ENCODE measurements around the gene PI4KB. TPM values are rescaled to one million over a fixed set of nuclear protein-coding genes. Genes with fewer than 3 reads are reported as not detected.
"Not testable (repeated sequence)": the region's sequence is repeated elsewhere in the genome, so short reads cannot be mapped to it uniquely, and the experiment has no call there.

Gene PI4KB
- total RNA-seq, 1 donor from 2014 or later = 34.7 TPM

- not testable (repeated sequence) for ATAC-seq
Observed at GRCh38 chr1:151275341-151275740, 51.9 kb downstream of the PI4KB start.

- ATAC-seq = no peak
Observed at GRCh38 chr1:151273924-151274466, 53.2 kb downstream of the PI4KB start.

GRCh38 chr1:151267760-151268159 lies 59.5 kb downstream of the PI4KB start:
- peak; percentile 96 for ATAC-seq

GRCh38 chr1:151266821-151267220 lies 60.4 kb downstream of the PI4KB start:
- ATAC-seq = no peak

- ATAC-seq = no peak
Observed at GRCh38 chr1:151266315-151266714, 60.9 kb downstream of the PI4KB start.

- ATAC-seq = no peak
Observed at GRCh38 chr1:151265446-151266236, 61.6 kb downstream of the PI4KB start.

GRCh38 chr1:151259351-151259750 lies 67.9 kb downstream of the PI4KB start:
- ATAC-seq = no peak

GRCh38 chr1:151255381-151255780 lies 71.8 kb downstream of the PI4KB start:
- ATAC-seq = no peak

GRCh38 chr1:151254217-151255213 lies 72.7 kb downstream of the PI4KB start, which contains the start of gene PSMD4:
Gene PSMD4, plus strand, starts transcription at chr1:151254734. Its CDS starts 49 bp downstream, at chr1:151254783.
- ATAC-seq = peak; percentile 96

- peak; percentile 58 for ATAC-seq
Observed at GRCh38 chr1:151251656-151252470, 75.4 kb downstream of the PI4KB start.

GRCh38 chr1:151246786-151247185 lies 80.4 kb downstream of the PI4KB start:
- no peak for ATAC-seq

GRCh38 chr1:151243683-151244216 lies 83.5 kb downstream of the PI4KB start:
- no peak for ATAC-seq

GRCh38 chr1:151242442-151242841 lies 84.8 kb downstream of the PI4KB start:
- ATAC-seq = no peak

Other genes with a start within 250 kb of the PI4KB start
- 0.88 TPM for gene SEMA6C, start 180.8 kb downstream of the PI4KB start, total RNA-seq
- not detected for gene TNFAIP8L2, start 170.8 kb downstream of the PI4KB start, total RNA-seq
- 5.0 TPM for gene LYSMD1, start 161.5 kb downstream of the PI4KB start, total RNA-seq
- 30.6 TPM for gene SCNM1, start 161.3 kb downstream of the PI4KB start, total RNA-seq
- gene TMOD4, start 151.4 kb downstream of the PI4KB start, total RNA-seq = not detected
- gene VPS72, start 137.2 kb downstream of the PI4KB start, total RNA-seq = 28.2 TPM
- 28.2 TPM for gene PIP5K1A, start 128.9 kb downstream of the PI4KB start, total RNA-seq
- gene PSMD4, start 72.7 kb downstream of the PI4KB start, total RNA-seq = 126 TPM
- gene ZNF687, start 45.1 kb downstream of the PI4KB start, total RNA-seq = 12.6 TPM
- 21.9 TPM for gene RFX5, start 19.8 kb upstream of the PI4KB start, total RNA-seq
- 14.0 TPM for gene SELENBP1, start 45.3 kb upstream of the PI4KB start, total RNA-seq
- gene PSMB4, start 72.2 kb upstream of the PI4KB start, total RNA-seq = 178 TPM
- gene POGZ, start 132.1 kb upstream of the PI4KB start, total RNA-seq = 37.5 TPM
- gene CGN, start 184.0 kb upstream of the PI4KB start, total RNA-seq = 9.3 TPM
- gene TUFT1, start 212.9 kb upstream of the PI4KB start, total RNA-seq = 36.6 TPM